ENCODE data around the gene TMPRSS3. TPM values are rescaled to one million over a fixed set of nuclear protein-coding genes. Genes with fewer than 3 reads are reported as not detected.

TMPRSS3 gene
- not detected in 2 replicates for total RNA-seq

DNA sequence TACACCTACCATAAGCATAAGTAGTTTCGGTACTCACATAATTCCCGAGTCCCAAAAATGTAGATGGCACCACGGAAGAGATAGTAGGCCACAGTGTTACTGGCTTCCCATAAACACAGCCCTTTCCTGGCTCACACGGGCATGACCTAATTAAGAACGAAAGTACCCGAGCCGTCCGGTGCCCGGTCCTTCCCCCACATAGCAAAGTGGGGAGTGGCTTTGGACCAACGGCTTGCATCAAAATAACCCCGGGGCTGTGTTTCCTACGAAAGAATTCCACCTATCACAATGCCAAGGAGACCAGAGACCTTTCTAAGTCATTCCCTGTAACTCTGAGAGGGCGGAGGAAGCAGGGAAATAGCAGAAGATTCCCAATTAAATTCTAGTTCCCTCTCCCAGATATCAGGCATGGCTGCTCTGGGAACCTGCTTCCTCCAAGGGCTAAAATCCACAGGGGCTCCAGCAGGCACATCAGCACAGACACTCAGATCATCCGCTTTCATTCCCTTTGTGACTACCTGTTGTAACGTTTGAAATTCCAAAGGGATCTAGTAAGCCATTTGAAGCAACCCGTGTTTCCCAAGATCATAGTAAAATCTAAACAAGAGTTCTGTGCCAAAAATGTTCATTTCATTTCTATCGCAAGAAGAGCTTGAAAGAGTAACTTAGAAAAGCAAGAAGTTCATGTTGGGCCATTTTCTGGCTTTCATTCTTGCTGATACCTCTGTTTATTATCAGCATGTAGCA lies at the start of gene TMPRSS3:
TSS of gene TMPRSS3 (minus strand) at position 148 of the 747 bp plus-strand sequence. CDS start 635 bp downstream, outside the sequence.
- H3K4me3 ChIP-seq (ENCODE audit: low read depth, low read length) = no peak within 1 kb of the TSS
- DNase-seq (ENCODE audit: low read depth) = no peak
- TF ChIP-seq, protein P1, sequence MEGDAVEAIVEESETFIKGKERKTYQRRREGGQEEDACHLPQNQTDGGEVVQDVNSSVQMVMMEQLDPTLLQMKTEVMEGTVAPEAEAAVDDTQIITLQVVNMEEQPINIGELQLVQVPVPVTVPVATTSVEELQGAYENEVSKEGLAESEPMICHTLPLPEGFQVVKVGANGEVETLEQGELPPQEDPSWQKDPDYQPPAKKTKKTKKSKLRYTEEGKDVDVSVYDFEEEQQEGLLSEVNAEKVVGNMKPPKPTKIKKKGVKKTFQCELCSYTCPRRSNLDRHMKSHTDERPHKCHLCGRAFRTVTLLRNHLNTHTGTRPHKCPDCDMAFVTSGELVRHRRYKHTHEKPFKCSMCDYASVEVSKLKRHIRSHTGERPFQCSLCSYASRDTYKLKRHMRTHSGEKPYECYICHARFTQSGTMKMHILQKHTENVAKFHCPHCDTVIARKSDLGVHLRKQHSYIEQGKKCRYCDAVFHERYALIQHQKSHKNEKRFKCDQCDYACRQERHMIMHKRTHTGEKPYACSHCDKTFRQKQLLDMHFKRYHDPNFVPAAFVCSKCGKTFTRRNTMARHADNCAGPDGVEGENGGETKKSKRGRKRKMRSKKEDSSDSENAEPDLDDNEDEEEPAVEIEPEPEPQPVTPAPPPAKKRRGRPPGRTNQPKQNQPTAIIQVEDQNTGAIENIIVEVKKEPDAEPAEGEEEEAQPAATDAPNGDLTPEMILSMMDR (IDR thresholded peaks at IDR 0.05; ENCODE audit: insufficient read depth, low read depth, low read length) = no peak

DNA sequence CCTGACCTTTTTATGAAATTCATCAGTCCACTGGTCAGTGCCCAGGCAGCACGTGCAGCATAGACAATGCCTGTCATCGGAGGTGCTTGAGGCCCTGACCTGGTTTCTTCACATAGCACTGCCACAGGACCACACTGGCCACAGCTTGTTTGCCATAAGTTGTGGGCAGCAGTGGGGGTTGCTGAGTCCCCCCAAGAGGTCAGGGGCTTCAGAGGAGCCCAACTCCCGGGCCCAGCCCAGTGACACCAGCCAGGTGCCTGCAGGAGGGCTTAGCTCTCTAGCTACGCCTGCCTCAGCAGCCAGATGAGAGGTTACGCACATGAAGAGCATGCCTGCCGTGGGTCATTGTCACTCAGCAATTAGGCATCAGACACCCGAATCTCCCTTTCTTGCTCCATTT lies 49.5 kb upstream of the TMPRSS3 start:
- DNase-seq (ENCODE audit: low read depth) = no peak
- TF ChIP-seq, protein P1 (IDR thresholded peaks at IDR 0.05; ENCODE audit: insufficient read depth, low read depth, low read length) = no peak
- no peak overlapping the region for H3K4me3 ChIP-seq (ENCODE audit: low read depth, low read length)

DNA sequence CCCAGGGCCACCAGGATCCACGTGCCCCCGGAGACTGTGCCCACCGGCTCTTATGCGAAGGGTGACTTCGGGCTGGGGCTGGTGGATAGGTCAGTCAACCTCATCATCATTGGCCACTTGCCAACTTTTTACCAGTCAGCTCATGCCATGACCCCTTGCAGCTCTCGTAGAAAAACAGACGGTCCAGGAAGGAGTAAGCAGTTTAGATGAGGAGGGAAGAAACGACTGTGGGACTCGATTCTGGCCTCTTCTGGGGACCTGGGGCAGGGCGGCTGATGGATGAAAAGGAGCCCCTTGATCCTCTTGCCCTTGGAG lies 48.9 kb upstream of the TMPRSS3 start:
- TF ChIP-seq, protein P1 (IDR thresholded peaks at IDR 0.05; ENCODE audit: insufficient read depth, low read depth, low read length) = no peak
- DNase-seq (ENCODE audit: low read depth) = no peak

DNA sequence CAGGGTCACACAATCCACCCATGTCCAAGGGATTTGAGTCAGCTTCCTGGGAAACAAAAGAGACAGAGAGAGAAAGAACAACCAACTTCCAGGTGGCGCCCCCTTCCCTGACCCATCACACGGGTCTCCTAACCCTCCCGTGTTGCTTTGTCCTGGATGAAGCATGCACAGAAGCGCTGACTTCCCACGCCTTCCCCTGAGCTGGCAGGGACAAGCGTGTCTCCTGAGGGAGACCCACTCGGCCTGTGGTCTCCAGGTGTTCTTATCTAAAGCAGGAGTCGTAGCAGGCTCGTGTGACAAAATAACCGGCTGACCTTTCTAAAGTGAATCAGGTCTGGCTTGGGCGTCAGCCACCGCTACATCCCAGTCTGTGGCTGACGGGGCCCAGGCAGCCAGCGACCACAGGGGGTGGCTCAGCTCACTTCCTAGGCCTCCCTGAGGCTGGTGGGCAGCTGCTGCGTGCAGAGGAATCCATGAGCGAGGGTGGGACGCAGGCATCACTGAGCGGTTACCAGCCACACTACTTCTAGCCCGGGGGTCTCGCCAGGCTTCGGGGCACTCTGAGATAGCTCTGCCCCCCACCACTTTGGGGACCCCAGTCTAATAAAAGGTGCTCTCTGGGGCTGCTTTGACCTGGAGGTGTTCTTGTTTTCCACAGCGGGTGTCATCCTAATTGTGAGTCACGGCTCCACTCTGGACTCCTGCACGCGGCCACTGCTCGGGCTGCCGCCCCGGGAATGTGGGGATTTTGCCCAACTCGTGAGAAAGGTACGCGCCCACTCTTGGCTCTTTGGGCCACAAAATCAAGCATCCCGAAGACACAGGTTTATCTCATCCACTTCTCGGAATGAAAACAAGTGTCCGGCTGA lies 48.3 kb upstream of the TMPRSS3 start:
- H3K4me3 ChIP-seq (ENCODE audit: low read depth, low read length) = no peak overlapping the region
- no peak for DNase-seq (ENCODE audit: low read depth)
- TF ChIP-seq, protein P1 (IDR thresholded peaks at IDR 0.05; ENCODE audit: insufficient read depth, low read depth, low read length) = no peak

More for the DNA sequence above, 48.9 kb upstream of the TMPRSS3 start:
- H3K4me3 ChIP-seq (ENCODE audit: low read depth, low read length) = no peak overlapping the region

DNA sequence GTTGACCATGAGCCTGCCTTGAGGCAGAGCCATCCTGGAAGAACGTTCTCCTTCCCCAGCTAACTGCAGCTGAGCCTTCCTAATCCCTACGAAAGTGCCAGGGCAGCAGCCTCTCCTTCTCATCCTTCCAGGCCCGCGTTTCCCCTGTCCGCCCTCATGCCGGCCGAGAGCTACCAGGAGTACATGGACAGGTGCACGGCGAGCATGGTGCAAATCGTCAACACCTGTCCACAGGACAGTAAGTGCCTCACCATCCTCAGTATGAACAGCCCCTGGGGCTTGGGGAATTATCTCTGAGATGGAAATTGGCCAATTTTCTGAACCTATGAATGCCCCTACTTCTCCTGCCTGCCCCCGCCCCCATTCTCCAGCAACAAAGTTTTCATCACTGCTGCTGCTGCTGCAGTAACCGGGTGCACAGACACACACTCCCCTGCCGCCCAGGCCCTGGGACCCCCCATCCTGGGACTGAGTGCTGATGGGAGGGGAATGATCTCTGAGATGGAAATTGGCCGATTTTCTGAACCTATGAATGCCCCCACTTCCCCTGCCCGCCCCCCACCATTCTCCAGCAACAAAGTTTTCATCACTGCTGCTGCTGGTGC lies 47.4 kb upstream of the TMPRSS3 start:
- TF ChIP-seq, protein P1 (IDR thresholded peaks at IDR 0.05; ENCODE audit: insufficient read depth, low read depth, low read length) = no peak
- H3K4me3 ChIP-seq (ENCODE audit: low read depth, low read length) = no peak overlapping the region
- DNase-seq (ENCODE audit: low read depth) = no peak

DNA sequence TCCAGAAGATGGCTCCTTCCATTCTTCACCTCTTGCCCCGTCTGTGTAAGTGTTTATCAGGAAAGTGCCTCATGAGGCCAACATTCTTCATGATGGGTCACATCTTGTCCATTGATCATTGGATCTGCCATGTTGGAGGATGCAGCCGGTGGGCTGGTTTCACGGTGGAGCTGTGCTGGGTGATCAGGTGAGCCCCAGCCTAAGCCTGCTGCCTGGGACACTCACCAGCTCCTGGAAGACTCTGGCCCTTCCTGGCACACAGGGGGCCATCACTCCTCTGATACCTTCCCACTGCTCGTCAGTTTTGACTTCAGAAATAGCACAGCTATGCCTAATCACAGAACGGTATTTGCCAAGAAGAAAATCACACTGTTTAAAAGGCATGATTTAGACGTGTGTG lies 46.1 kb upstream of the TMPRSS3 start:
- no peak overlapping the region for H3K4me3 ChIP-seq (ENCODE audit: low read depth, low read length)
- DNase-seq (ENCODE audit: low read depth) = no peak
- TF ChIP-seq, protein P1 (IDR thresholded peaks at IDR 0.05; ENCODE audit: insufficient read depth, low read depth, low read length) = no peak

Data from fibroblast of villous mesenchyme (primary cell).